Vagina (tissue), 2 donors: Measurements from ENCODE around the gene MTMR2.

Experiments
- POLR2A ChIP-seq, 2 donors: fragments of 450-650 bp; IDR thresholded peaks; one replicate each; pipeline ENCODE4 v1.6.1; 2017; ENCODE audit warnings: antibody characterized with exemption in 2 of 2, mild to moderate bottlenecking in 2 of 2, moderate library complexity in 2 of 2
- TF ChIP-seq, protein P1 (sequence below), 3 experiments: fragments of 450-650 bp in 2 of 3; fragments of 200-600 bp in 1 of 3; sonication (generic) in 1 of 3; IDR thresholded peaks; one replicate each; pipeline ENCODE4 v1.5.1; 2017 to 2019; ENCODE audit warnings: antibody characterized with exemption in 3 of 3, mild to moderate bottlenecking in 2 of 3, moderate library complexity in 2 of 3

- TF ChIP-seq, protein P1, sequence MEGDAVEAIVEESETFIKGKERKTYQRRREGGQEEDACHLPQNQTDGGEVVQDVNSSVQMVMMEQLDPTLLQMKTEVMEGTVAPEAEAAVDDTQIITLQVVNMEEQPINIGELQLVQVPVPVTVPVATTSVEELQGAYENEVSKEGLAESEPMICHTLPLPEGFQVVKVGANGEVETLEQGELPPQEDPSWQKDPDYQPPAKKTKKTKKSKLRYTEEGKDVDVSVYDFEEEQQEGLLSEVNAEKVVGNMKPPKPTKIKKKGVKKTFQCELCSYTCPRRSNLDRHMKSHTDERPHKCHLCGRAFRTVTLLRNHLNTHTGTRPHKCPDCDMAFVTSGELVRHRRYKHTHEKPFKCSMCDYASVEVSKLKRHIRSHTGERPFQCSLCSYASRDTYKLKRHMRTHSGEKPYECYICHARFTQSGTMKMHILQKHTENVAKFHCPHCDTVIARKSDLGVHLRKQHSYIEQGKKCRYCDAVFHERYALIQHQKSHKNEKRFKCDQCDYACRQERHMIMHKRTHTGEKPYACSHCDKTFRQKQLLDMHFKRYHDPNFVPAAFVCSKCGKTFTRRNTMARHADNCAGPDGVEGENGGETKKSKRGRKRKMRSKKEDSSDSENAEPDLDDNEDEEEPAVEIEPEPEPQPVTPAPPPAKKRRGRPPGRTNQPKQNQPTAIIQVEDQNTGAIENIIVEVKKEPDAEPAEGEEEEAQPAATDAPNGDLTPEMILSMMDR (IDR thresholded peaks at IDR 0.05), result no peak
- TF ChIP-seq POLR2A (IDR thresholded peaks at IDR 0.05), result no peak
Measured at GRCh38 chr11:95886462-95886861, 37.4 kb downstream of the MTMR2 start.
